Heart right ventricle (tissue), 16 donors: Measurements from ENCODE around the gene BCL2. TPM values are rescaled to one million over a fixed set of nuclear protein-coding genes. Genes with fewer than 3 reads are reported as not detected.
A peak's percentile ranks its signal among the peaks of the same experiment; 100 is the strongest.
"Not testable (repeated sequence)": the region's sequence is repeated elsewhere in the genome, so short reads cannot be mapped to it uniquely, and the experiment has no call there.

Experiments used
- ATAC-seq, 8 donors: fragments of 200-7000 bp; cut with Tn5 transposase; one replicate each; pipeline ENCODE4 v1.9.1; 2020; ENCODE audit warnings: mild to moderate bottlenecking in 8 of 8, moderate library complexity in 8 of 8, moderate number of reproducible peaks in 1 of 8
- DNase-seq, 2 donors: peaks; one replicate each; pipeline ENCODE4 v3.0.0-alpha.2; 2020
- H3K27ac ChIP-seq, 10 donors: fragments of 200-600 bp; sonication (generic) in 2 of 10; one replicate each; pipeline versions ENCODE4 v1.5.0 to v1.8.0; 2020 to 2022; ENCODE audit warnings: mild to moderate bottlenecking in 3 of 10
- H3K27me3 ChIP-seq, 7 donors: fragments of 200-600 bp; one replicate each; pipeline ENCODE4 v1.8.0; 2021 to 2022; ENCODE audit warnings: mild to moderate bottlenecking in 2 of 7
- H3K36me3 ChIP-seq, 9 donors: fragments of 200-600 bp; sonication (generic) in 1 of 9; one replicate each; pipeline versions ENCODE4 v1.5.0 to v1.8.0; 2020 to 2022; ENCODE audit warnings: mild to moderate bottlenecking in 2 of 9
- H3K4me1 ChIP-seq, 9 donors: fragments of 200-600 bp; sonication (generic) in 1 of 9; one replicate each; pipeline versions ENCODE4 v1.5.0 to v1.8.0; 2020 to 2022; ENCODE audit warnings: mild to moderate bottlenecking in 4 of 9
- H3K4me3 ChIP-seq, 10 donors: fragments of 200-600 bp; sonication (generic) in 2 of 10; one replicate each; pipeline versions ENCODE4 v1.5.0 to v1.8.0; 2020 to 2022; ENCODE audit warnings: mild to moderate bottlenecking in 7 of 10, moderate library complexity in 2 of 10
- H3K9me3 ChIP-seq, 11 donors: fragments of 200-600 bp in 10 of 11; sonication (generic) in 2 of 11; one replicate each; pipeline versions ENCODE4 v1.5.0 to v1.8.0; 2013 to 2022; ENCODE audit warnings: mild to moderate bottlenecking in 2 of 11, control low read depth in 1 of 11, moderate library complexity in 1 of 11
- WGBS, 2 donors: extraction: QIAGEN DNeasy Blood & Tissue Kit; methylation state at CpG; one replicate each; pipeline ENCODE4 v1.1.7; 2013; ENCODE audit warnings: inconsistent platforms in 1 of 2; 5-methylcytosine and 5-hydroxymethylcytosine counted together
- intact Hi-C, 10 donors: fragments of 100-400 bp; cut with DNase I; formaldehyde crosslinking; loops; one replicate each; pipeline versions ENCODE4 v1.11.1 to v1.14.2; 2022
- polyA plus RNA-seq, 2 donors: library from polyadenylated mRNA; stranded (reverse); fragments of 200-250 nt; gene quantifications; one replicate each; pipeline ENCODE4 v1.2.3, GENCODE V29; 2013
- total RNA-seq, 10 donors: library from RNA; stranded (reverse); fragmentation: NEBNext Ultra II Directional in 3 of 10; extraction: Animal tissue kit (Norgen Biotek cat#: 25700) in 3 of 10; gene quantifications; one replicate each; pipeline versions ENCODE4 v1.2.1 to v1.2.4, GENCODE V29; 2021 to 2023
- TF ChIP-seq, protein P1 (sequence below), 9 donors: fragments of 200-600 bp; sonication (generic) in 2 of 9; IDR thresholded peaks; one replicate each; pipeline versions ENCODE4 v1.5.0 to v1.8.0; 2021 to 2022; ENCODE audit warnings: antibody characterized with exemption in 9 of 9, mild to moderate bottlenecking in 5 of 9, moderate library complexity in 1 of 9
- donor health status: Arrhythmogenic right ventricular cardiomyopathy.
- donor health status: ischemic (EF 13 %, LVEDD 7.1; RV severe dilation, severe dysfunction).
- donor health status: healthy with polysubstance abuse.
- donor health status: DM: no; HTN: yes; CAD: no.
- donor health status: DM: no; HTN: no; CAD: no.
- donor health status: ischemic (EF 25% LVEDD 6.9; RV normal size, moderate dysfunction).
- donor health status: ischemic (EF 25% LVEDD 5.7; RV mildly dilated, moderate dysfunction).
- donor health status: healthy.
- donor health status: DM: yes; HTN: yes; CAD: no.
- donor health status: Ischemic cardiomyopathy.
- donor health status: ischemic (EF 35%, LVEDD 5.7; RV mildly dilated, moderate dysfunction).
- donor health status: nonischemic (EF 11% LVEDD 7.7; RV severe dilation, severe dysfunction).
- donor health status: DM: yes; HTN: yes; CAD: no.
- donor health status: PGD.
- donor health status: ischemic (EF 29% LVEDD 5.4; RV normal size, mild dysfunction).
- donor health status: nonischemic (EF 23%, LVEDD 6.1; RV moderate dilation, normal function).

The BCL2 gene
- total and polyA plus RNA-seq, 12 donors: 1.5 to 23.1 (median 9.6) TPM

GRCh38 chr18:63236921-63237846 is 82.4 kb downstream of the BCL2 start:
- intact Hi-C loops: loop anchor here in 2 of 10 donors (10.0 kb wide), 1 partner anchor 78 kb away; the partner anchor contains the start of gene BCL2 (in 2 of the 2)
- DNase-seq: peak in 1 of 2 donors; percentile 29
- H3K4me1 ChIP-seq: peaks cover 5 to 46% (median 25%) of the 10 kb centered on the region in 9 donors
- peak overlapping the region in 4 of 10 donors; percentile 4 to 28 (median 9) for H3K4me3 ChIP-seq
- 85 to 87% methylated on average over 21 of the region's 21 CpGs for WGBS, 2 donors
- H3K27me3 ChIP-seq: no peaks in the 10 kb centered on the region
- no peaks in the 10 kb centered on the region for H3K9me3 ChIP-seq
- no peaks in the 10 kb centered on the region for H3K36me3 ChIP-seq
- TF ChIP-seq, protein P1, sequence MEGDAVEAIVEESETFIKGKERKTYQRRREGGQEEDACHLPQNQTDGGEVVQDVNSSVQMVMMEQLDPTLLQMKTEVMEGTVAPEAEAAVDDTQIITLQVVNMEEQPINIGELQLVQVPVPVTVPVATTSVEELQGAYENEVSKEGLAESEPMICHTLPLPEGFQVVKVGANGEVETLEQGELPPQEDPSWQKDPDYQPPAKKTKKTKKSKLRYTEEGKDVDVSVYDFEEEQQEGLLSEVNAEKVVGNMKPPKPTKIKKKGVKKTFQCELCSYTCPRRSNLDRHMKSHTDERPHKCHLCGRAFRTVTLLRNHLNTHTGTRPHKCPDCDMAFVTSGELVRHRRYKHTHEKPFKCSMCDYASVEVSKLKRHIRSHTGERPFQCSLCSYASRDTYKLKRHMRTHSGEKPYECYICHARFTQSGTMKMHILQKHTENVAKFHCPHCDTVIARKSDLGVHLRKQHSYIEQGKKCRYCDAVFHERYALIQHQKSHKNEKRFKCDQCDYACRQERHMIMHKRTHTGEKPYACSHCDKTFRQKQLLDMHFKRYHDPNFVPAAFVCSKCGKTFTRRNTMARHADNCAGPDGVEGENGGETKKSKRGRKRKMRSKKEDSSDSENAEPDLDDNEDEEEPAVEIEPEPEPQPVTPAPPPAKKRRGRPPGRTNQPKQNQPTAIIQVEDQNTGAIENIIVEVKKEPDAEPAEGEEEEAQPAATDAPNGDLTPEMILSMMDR (IDR thresholded peaks at IDR 0.05): no peak
- H3K27ac ChIP-seq: peak overlapping the region in 8 of 10 donors; percentile 25 to 89 (median 85)
- ATAC-seq: peak in 7 of 8 donors; percentile 14 to 39 (median 28)

DNA sequence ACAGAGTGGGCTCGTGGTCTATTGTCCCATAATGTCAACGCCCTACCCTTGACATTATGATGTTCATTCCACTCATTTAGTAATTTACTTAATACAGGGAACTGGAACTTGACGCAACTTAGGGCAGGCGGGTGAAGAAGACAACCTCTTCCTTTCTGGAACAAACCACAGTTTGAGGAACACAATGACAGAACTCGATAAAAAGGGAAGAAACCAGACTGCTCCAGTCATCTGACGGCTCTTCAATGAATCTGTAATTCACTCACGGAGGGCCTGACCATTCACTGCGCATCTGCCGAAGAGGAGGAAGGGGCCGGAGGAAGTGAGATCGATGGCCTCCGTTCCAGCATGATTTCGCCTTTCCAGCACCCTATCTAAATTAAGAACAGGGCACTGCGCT is 83.2 kb downstream of the BCL2 start:
- H3K36me3 ChIP-seq: no peaks in the 10 kb centered on the region
- peaks cover 5 to 46% (median 25%) of the 10 kb centered on the region in 9 donors for H3K4me1 ChIP-seq
- ATAC-seq (peak in 7 of 8 donors; percentile 44 to 66 (median 50)), DNase-seq (peak in 1 of 2 donors; percentile 38)
- H3K27me3 ChIP-seq: no peaks in the 10 kb centered on the region
- intact Hi-C loops: loop anchor here in 2 of 10 donors (10.0 kb wide), 1 partner anchor 78 kb away; the partner anchor contains the start of gene BCL2 (in 2 of the 2)
- H3K4me3 ChIP-seq: peak overlapping the region in 1 of 10 donors; percentile 28
- H3K9me3 ChIP-seq: no peaks in the 10 kb centered on the region
- TF ChIP-seq, protein P1 (IDR thresholded peaks at IDR 0.05): no peak
- H3K27ac ChIP-seq: peak overlapping the region in 8 of 10 donors; percentile 25 to 89 (median 85)
- WGBS, 2 donors: 88 to 89% methylated on average over 14 of the region's 14 CpGs

- not testable (repeated sequence) for H3K36me3 ChIP-seq, DNase-seq, H3K27me3 ChIP-seq, H3K9me3 ChIP-seq, ATAC-seq, H3K4me3 ChIP-seq
- intact Hi-C loops: loop anchor here in 2 of 10 donors (10.0 kb wide), 1 partner anchor 79 kb away; the partner anchor contains the start of gene BCL2 (in 2 of the 2)
- WGBS, 2 donors: 92 to 93% methylated on average over 4 of the region's 4 CpGs
- H3K27ac ChIP-seq: peak overlapping the region in 5 of 10 donors; percentile 7 to 89 (median 9)
- H3K4me1 ChIP-seq: peaks cover 5 to 46% (median 28%) of the 10 kb centered on the region in 9 donors
Measured at GRCh38 chr18:63235920-63236319, 83.6 kb downstream of the BCL2 start.

- 44 to 63% methylated on average over 3 of the region's 3 CpGs for WGBS, 2 donors
- Histone ChIP-seq H3K27me3 (no peaks in the 10 kb centered on the region), H3K4me1 (peaks cover 5 to 48% (median 32%) of the 10 kb centered on the region in 9 donors), H3K27ac (no peak overlapping the region), H3K9me3 (no peaks in the 10 kb centered on the region), H3K4me3 (no peak overlapping the region), H3K36me3 (no peaks in the 10 kb centered on the region)
- no peak for ATAC-seq
- no peak for DNase-seq
- TF ChIP-seq, protein P1 (IDR thresholded peaks at IDR 0.05): no peak
- intact Hi-C loops: loop anchor here in 2 of 10 donors (10.0 kb wide), 1 partner anchor 80 kb away; the partner anchor contains the start of gene BCL2 (in 2 of the 2)
Measured at GRCh38 chr18:63234841-63235240, 84.7 kb downstream of the BCL2 start.
